SK-N-MC (cell line): Measurements from ENCODE around the gene ARMC9.

Source experiments
- EZH2 ChIP-seq: fragments of 200-600 bp; sonication (generic); IDR thresholded peaks from one replicate; pipeline ENCODE4 v1.6.1; 2017; ENCODE audit warnings: antibody characterized with exemption
- POLR2AphosphoS5 ChIP-seq: IDR thresholded peaks from 2 replicates; pipeline ENCODE4 v1.6.1; 2012; ENCODE audit warnings: mild to moderate bottlenecking, low read depth, low read length, borderline replicate concordance

GRCh38 chr2:231161252-231161839 is 37.1 kb upstream of the ARMC9 start:
- TF ChIP-seq POLR2AphosphoS5 (no peak), EZH2 (no peak)
